Measurements from ENCODE around the gene SKA2. TPM values are rescaled to one million over a fixed set of nuclear protein-coding genes. Genes with fewer than 3 reads are reported as not detected.
A peak's percentile ranks its signal among the peaks of the same experiment; 100 is the strongest.

SKA2 gene
- total and polyA plus RNA-seq, 9 of the 15 experiments (the other 6 are each of a cell fraction or from before 2014, with no cell fraction given), result 58.1 to 183 (median 133) TPM

DNA sequence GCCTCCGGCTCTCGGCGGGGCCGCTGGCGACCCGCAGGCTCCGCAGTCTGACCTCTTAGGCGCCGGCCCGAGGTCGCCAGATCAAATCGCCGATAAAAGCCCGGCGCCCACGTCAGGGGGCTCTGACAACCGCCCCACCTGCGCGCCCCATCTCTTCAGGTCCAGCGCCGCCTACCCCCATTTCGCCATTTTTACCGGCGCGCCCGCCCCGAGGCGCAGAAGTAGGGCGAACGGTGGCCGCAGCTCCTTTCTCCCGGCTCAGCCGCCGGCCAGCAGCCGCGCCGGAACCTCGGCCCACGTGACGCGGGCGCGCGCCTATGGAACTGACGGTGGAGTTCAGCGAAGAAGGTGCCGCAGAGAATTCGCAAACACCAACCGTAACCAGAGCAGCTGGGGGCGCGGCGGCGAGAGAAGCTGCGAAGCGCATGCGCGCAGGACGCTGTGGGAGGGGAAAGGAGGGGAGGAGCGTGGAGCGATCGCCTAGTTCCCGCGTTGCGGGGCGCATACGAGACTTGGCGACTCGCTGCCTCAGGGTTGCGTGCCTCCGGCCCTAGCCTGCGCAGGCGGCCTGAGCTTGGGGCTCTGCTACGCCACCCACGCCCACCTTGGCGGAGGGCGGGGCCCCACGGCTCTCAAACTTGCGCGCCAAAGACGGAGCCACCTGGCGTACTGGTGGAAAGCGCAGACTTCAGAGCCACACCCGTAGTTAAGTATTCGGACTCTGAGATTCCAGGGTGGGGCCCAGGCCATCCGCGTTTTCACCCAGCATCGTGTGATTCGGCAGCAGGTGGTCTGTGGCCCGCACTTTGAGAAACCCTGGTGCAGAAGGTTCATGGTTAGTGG is 48.3 kb downstream of the SKA2 start, which contains the start of gene TRIM37 (continued):
- no peak for TF ChIP-seq KLF10 (CRISPR knock-in tag; IDR thresholded peaks at IDR 0.05)
- peak; percentile 96 for TF ChIP-seq SP1 (CRISPR knock-in tag; IDR thresholded peaks at IDR 0.05)
- TF ChIP-seq, protein P1, sequence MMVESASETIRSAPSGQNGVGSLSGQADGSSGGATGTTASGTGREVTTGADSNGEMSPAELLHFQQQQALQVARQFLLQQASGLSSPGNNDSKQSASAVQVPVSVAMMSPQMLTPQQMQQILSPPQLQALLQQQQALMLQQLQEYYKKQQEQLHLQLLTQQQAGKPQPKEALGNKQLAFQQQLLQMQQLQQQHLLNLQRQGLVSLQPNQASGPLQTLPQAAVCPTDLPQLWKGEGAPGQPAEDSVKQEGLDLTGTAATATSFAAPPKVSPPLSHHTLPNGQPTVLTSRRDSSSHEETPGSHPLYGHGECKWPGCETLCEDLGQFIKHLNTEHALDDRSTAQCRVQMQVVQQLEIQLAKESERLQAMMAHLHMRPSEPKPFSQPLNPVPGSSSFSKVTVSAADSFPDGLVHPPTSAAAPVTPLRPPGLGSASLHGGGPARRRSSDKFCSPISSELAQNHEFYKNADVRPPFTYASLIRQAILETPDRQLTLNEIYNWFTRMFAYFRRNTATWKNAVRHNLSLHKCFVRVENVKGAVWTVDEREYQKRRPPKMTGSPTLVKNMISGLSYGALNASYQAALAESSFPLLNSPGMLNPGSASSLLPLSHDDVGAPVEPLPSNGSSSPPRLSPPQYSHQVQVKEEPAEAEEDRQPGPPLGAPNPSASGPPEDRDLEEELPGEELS (CRISPR knock-in tag; IDR thresholded peaks at IDR 0.05; ENCODE audit: borderline replicate concordance), result peak; percentile 91
- TF ChIP-seq MTA3 (IDR thresholded peaks at IDR 0.05; ENCODE audit: borderline replicate concordance), result 0 out of 2 replicates have a peak, but pooled peaks have one; percentile 24
- no peak for TF ChIP-seq BCL6 (CRISPR knock-in tag; IDR thresholded peaks at IDR 0.05)
- TF ChIP-seq, protein P2, sequence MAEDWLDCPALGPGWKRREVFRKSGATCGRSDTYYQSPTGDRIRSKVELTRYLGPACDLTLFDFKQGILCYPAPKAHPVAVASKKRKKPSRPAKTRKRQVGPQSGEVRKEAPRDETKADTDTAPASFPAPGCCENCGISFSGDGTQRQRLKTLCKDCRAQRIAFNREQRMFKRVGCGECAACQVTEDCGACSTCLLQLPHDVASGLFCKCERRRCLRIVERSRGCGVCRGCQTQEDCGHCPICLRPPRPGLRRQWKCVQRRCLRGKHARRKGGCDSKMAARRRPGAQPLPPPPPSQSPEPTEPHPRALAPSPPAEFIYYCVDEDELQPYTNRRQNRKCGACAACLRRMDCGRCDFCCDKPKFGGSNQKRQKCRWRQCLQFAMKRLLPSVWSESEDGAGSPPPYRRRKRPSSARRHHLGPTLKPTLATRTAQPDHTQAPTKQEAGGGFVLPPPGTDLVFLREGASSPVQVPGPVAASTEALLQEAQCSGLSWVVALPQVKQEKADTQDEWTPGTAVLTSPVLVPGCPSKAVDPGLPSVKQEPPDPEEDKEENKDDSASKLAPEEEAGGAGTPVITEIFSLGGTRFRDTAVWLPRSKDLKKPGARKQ (CRISPR knock-in tag; IDR thresholded peaks at IDR 0.05), result no peak
- TF ChIP-seq, protein P3, sequence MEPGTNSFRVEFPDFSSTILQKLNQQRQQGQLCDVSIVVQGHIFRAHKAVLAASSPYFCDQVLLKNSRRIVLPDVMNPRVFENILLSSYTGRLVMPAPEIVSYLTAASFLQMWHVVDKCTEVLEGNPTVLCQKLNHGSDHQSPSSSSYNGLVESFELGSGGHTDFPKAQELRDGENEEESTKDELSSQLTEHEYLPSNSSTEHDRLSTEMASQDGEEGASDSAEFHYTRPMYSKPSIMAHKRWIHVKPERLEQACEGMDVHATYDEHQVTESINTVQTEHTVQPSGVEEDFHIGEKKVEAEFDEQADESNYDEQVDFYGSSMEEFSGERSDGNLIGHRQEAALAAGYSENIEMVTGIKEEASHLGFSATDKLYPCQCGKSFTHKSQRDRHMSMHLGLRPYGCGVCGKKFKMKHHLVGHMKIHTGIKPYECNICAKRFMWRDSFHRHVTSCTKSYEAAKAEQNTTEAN (CRISPR knock-in tag; IDR thresholded peaks at IDR 0.05), result peak; percentile 40; the same call in 1 of the 2 replicates
- TF ChIP-seq FOXA1 (IDR thresholded peaks at IDR 0.05; ENCODE audit: borderline replicate concordance), result no peak
- TF ChIP-seq NFE2 (IDR thresholded peaks at IDR 0.05; ENCODE audit: low read depth), result peak; percentile 3; the same call in 1 of the 2 replicates

Measured in K562 (cell line).